ENCODE results near the gene PDS5A.
"Not testable (repeated sequence)": the region's sequence is repeated elsewhere in the genome, so short reads cannot be mapped to it uniquely, and the experiment has no call there.

The PDS5A gene

DNA sequence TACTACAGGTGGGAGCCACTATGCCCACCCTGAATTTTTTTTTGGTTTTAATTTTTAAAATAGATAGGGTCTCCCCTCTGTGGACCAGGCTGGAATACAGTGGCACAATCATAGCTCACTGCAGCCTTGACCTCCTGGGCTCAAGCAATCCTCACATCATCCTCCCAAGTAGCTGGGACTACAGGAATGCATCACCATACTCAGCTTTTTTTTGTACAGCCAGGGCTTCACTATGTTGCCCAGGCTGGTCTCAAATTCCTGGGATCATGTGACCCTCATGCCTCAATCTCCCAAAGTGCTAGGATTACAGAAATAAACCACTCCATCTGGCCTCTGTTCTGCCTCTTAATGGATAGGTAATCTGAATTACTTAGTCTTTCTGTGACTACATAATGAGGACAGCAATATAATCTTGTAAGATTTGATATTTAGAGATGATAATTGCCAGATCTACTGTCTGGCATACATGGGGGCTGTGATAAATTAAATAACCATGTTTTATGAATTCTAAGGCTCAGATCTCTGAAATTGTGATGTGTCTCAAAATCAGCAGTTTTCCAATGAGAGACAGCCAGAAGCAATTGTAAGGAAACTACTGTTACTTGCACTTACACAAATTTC is 26.7 kb downstream of the PDS5A start:
- DNase-seq: no peak

DNA sequence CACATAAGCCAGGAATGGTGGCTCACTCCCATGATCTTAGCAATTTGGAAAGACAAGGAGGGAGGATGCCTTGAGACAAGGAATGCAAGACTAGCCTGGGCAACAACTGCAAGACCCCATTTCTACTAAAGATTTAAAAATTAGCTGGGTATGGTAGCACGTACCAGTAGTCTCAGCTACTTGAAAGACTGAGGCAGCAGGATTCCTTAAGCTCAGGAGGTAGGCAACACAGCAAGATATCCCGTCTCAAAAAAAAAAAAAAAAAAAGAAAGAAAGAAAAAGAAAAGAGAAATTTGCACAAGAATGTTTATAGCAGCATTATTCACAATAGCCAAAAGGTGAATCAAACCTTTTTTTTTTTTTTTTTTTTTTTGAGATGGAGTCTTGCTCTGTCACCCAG is 29.7 kb downstream of the PDS5A start:
- DNase-seq: no peak

DNA sequence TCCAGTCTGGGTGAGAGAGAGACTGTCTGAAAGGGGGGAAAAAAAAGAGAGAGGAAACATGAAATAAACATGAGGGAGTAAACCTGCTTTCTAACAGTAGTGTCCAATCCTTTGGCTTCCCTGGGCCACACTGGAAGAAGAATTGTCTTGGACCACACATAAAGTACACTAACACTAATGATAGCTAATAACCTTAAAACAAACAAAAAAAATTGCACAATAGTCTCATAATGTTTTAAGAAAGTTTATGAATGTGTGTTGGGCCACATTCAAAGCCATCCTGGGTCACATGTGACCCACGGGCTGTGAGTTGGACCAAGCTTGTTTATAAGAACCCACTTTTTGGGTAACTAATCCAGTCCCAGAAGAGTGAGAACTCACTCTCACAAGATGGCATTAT is 30.3 kb downstream of the PDS5A start:
- no peak for DNase-seq

DNA sequence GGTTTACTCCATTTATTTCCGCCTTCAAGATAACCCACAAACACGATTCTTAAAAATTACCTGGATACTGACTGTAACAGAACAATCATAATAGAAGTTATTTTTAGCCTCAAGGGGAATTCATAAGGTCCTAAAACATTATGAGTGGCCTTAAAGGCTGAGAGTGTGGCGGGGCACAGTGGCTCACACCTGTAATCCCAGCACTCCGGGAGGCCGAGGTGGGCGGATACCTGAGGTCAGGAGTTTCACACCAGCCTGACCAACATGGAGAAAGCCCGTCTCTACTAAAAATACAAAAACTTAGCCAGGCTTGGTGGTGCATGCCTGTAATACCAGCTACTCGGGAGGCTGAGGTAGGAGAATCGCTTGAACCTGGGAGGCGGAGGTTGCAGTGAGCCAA is 33.5 kb downstream of the PDS5A start:
- DNase-seq: not testable (repeated sequence)

DNA sequence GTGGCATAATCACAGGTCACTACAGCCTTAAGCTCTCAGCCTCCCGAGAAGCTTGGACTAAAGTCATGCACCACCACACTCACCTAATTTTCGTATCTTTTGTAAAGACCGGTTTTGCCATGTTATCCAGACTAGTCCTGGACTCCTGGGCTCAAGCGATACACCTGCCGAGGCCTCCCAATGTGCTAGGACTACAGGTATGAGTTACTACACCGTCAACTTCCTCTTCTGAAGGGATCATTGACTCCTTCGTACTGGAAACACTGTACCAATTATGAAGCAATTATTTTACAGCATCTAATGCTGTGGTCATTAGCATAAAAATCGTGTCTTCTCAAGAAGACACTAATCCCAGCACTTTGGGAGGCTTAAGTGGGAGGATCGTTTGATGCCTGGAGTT is 35.2 kb downstream of the PDS5A start:
- DNase-seq: no peak

DNA sequence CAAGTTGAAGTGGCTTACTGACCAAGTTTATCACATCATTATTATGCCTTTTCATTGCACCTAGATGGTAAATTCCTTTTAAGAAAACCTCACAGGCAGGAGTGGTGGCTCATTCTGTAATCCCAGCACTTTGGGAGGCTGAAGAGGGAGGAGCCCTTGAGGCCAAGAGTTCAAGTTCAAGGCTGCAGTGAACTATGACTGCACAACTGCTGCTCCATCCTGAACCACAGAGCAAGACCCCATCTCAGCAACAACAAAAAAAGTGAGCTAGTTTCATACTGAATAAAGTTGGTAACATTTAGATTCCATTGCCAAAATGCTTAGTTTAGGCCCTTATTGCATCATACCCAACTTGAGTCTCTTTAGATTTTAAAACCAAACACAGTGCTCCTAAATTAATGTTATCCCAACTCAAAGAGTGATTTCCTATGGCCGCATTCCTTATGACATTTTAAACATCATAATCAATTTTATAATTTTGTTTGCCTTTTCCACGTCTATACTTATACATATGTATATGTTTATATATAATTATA is 36.0 kb downstream of the PDS5A start:
- no peak for DNase-seq

DNA sequence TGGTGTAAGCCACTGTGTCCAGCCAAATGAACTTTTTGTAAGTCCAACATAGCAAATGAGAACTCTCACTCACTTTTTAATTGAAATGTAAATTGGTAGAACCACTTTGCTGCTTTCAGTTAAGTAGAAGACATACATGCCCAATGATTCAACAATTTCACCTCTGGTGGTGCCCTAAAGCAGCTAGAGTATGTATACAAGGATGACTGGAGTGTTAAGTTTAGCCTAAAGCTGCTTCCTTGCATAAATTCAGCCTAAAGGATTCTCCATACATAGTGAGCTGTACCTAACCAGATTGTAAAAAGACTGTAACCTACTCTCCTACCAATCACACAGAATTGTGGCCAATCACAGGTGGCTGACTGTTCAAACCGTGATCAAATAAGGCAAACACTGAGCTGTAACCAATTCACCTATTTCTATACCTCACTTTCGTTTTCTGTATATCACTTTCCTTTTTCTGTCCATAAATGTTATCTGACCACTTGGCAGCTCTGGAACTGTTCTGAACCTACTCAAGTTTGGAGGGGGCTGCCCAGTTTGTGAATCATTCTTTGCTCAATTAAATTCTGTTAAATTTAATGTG is 39.9 kb downstream of the PDS5A start:
- no peak for DNase-seq

DNA sequence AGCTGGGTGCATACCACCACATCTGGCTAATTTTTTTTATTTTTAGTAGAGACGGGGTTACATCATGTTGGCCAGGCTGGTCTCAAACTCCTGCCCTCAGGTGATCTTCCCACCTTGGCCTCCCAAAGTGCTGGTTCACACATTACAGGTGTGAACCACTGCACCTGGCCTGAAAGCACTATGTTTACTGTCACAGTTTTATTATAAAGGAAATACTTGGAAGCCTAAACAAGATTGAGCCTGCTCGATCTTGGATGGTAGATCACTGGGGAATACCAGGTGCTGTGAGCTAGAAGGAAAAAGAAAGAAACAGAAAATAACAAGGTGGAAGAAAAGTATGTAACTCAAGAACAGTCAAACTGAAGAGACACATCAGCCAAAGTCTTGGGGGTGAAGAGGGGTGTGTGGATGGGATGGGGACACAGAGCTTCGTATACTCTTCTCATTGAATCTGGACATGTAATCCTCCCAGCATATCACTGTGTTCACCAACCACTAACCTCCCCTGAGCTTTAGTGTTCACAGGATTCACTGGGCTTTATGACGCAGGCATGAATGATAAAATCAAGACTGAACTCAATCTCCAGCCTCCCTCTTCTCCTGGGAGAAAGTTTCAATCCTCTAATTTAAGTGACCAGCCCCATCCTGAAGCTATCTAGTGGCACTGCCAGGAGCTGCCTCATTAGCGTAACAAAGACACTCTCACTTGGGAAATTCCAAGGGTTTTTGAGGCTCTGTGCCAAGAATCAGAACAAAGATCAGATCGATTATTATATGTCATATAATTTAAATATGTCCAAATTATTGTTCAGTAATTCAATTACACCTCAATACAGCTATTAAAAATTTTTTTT is 40.9 kb downstream of the PDS5A start:
- DNase-seq: no peak

DNA sequence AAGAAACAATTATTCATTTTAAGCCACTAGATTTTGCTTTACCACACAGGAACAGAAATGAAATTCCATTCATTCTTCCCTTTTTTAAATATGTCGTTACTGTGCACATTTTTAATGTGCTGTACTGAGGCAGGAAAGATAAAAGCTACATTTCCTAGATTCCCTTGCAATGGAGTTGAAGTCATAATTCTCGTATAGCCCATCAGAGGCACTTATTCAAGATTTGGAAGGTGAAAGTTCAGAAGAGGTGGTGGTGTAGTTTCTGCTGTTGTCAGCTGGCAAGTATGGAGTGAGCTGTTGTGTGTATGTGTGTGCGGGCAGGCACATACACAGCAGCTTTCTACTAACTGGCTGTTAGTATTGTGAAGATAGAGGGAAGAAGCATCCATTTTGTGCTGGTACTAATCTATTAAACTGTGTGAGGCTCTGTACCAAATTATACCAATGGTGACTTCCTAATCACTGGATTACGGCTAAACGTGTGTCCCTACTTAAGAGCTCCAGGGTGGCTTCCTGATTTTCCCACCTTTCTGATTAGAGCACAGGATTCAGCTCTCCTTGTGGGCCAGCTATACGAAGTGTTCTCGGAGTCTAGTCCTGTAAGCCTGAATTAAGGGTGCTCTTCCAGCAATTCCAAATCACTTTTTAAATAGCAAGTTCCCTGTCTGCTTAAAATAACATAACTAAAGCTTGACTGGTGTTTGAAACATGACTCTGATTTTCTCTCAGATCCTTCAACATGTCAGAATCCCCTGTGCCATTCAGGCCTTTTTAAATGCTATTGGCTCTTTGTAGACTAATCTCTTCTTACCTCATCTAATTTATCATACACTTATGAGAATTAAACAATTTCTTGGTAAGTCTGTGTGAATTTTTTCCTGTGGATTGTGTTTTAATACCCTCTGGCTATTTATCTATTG is 43.8 kb downstream of the PDS5A start:
- no peak for DNase-seq

DNA sequence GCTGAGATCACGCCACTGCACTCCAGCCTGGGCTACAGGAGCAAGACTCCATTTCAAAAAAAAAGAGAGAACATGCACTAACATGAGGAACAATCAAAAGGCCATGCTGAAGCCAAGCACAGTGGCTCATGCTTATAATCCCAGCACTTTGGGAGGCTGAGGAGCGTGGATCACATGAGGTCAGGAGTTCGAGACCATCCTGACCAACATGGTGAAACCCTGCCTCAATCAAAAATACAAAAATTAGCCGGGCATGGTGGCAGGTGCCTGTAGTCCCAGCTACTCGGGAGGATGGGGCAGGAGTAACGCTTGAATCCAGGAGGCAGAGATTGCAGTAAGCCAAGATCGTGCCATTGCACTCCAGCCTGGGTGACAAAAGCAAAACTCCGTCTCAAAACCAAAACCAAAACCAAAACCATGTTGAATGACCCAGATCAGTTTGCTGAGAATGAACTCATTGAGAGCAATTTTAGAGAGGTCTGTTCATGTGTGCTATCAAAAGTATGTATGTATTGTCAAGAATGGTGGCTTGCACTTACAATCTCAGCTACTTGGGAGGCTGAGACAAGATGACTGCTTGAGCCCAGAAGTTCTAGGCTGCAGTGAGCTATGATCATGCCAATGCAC is 44.8 kb downstream of the PDS5A start:
- DNase-seq: no peak

DNA sequence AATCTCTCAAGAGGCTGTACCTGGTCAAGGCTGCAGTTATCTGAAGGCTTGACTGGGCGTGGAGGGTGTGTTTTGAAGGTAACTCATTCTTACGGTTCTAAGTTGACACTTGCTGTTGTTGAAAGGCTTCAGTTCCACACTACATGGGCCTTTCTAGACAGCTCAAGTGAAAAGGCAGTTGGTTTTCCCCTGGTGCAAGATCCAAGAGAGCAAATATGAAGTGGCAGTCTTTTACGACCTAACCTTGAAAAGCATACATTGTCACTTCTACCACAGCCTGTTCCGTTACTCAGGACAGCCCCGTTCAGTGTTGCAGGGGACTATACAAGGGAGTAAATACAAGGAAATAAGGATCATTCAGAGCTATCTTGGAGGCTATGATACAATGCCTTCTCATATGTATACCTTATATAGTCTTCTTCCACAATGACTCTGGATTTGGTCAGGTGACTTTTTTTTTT is 46.2 kb downstream of the PDS5A start:
- no peak for DNase-seq

DNA sequence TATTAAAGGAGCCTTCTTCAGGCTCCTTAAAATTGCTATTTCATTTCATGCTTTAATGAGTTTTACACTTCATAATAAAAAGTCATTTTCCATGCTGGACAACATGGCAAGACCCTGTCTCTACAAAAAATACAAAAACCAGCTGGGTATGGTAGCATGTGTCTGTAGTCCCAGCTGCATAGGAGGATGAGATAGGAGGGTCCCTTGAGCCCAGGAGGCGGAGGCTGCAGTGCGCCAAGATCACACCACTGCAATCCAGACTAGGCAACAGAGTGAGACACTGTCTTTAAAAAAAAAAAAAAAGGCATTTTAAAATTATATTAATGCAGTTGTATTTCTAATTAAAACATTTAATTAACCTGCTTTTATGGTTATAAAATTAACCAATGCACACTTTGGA is 49.2 kb downstream of the PDS5A start:
- DNase-seq: no peak

DNA sequence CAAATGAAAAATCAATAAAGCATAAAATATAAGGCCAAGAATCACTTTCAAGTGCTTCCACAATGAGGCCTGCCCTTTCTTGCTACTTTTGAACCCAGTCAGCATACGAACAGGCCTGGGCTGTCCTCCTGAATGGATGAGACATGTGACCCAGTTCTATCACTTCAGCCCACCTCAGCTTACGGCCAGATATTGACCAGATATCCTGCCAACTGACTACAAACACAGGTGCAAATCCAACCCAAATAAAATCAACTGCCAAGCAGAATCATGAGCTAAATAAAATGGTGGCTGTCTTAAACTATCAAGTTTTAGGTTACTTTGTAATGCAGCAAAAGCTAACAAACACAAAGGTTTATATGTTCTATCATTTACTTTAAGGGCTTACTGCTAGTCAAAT is 53.7 kb downstream of the PDS5A start:
- no peak for DNase-seq

DNA sequence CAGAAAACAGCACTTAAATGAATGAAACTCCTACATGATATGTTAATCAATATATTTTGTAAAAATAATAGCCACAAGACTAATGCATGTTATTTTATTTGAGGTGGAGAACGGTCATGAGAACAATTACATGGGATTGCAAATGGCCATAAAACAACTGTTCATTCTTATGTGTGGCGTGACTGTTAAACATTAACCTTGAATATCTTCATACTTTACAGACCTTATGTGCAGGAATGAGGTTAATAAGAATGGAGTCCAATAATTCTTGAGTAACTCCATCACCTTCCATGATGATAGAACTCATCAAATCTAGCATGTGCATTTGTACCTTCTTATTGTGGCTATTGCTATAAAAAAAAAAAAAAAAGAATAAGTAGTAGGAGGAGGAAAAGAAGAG is 55.3 kb downstream of the PDS5A start:
- no peak for DNase-seq

DNA sequence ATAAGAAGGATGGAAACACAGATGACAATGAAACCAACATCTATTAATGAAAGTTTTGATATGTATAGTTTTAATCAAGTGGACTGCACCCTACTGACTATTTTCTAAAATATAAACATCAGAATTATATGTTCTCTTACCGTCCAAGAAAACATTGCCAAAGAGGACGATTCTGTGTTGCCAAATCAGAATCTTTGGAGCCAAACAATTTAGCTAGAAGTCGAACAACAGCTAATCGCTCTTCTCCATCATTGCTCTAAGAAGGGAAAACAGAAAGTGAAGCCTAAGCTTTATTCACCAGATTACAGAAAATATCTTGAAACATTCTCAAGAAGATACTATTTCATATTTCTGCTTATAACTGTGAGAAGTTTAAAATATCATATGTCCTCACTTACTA is 64.2 kb downstream of the PDS5A start:
- no peak for DNase-seq

DNA sequence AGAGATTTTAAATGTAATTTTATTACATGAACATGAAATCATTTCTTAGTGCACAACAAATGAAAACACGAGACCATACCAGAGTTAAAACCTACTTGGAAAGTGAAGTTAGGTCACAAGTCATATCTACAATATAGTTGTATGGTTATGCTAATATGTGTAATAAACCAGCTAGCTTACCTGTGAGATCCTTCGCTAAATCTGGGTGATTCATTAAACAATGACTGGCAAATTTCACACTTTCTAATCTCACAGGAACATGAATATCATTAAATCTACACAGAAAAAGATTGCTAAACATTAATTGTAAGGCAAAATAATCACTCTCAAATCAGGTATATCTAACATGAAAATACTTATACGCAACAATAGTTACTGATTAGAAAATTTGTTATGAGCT is 67.6 kb downstream of the PDS5A start:
- no peak for DNase-seq

DNA sequence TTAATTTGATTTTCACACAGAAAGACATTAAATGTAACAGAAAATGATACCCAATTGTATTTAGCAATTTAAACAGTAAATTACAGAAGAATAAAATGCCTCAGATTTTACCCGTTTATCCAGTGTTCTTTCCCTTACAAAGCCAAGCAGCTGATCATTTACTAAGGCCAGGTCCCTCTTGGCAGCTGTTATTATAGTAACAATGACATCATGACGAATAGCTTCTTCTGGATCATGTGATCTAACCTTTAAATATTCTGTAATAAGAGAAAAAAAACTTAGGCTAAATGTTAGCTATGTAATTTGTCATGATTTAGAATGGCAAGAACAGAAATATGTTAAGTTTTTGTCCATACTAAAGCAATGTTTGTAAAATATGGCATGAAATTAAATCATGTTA is 69.4 kb downstream of the PDS5A start:
- no peak for DNase-seq

DNA sequence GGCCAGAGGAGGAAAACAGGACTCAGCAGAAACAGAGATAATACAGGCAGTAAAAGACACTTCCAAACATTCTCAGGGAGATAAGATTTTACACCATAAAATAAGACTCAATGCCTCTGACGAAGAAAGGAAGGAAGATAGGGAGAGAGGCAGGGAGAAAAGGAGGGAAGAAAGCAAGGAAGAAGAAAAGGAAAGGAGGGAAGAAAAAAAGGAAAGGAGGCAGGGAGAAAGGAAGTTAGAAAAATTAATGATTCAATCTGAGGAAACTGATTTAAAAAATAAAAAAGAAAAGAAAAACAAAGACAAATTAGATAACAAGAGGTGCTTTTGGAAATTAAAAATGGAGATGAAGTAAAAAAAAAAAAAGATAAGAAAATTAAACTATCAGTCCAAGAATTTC is 72.1 kb downstream of the PDS5A start:
- no peak for DNase-seq

DNA sequence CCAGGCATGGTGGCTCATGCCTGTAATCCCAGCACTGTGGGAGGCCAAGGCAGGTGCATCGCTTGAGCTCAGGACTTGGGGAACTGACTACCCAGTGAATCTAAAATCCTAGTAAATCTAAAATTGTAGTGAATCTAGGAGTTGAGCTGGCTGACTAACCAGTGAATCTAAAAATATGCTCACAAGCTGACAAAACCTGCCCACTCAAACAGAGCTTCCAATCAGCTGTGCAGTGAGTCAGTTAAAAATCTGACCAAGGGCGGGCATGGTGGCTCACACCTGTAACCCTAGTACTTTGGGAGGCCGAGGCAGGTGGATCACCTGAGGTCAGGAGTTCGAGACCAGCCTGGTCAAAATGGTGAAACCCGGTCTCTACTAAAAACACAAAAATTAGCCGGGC is 72.7 kb downstream of the PDS5A start:
- not testable (repeated sequence) for DNase-seq

DNA sequence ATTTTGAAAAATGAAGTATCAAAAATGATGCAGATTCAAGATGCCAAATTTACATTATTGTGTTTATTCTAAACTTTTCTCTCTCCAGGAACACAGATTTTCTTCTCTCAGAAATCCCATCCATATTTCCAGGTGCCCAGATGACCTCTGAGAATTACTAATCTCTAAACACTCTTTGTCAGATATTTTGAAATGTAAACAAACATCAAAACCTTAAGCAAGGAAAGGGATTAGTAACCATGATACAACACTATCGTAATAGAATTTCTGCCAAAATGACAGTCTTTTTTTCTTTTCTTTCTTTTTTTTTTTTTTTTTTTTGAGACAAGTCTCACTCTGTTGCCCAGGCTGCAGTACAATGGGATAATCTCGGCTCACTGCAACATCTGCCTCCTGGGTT is 76.7 kb downstream of the PDS5A start:
- no peak for DNase-seq

DNA sequence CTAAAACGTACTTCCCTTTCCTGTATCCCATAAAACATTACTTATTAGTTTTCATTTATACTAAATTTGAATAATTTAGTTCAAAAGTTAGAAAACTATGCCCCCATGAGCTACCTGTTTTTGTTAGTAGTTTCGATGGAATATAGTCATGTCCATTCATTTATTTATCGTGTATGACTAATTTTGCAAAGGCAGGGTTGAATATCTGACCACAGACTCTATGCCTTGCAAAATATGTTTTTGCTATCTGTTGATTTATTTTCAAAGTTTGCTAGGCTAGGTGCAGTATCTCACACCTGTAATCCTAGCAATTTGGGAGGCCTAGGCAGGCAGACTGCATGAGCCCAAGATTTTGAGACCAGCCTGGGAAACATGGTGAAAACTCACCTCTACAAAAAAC is 78.4 kb downstream of the PDS5A start:
- DNase-seq: no peak

DNA sequence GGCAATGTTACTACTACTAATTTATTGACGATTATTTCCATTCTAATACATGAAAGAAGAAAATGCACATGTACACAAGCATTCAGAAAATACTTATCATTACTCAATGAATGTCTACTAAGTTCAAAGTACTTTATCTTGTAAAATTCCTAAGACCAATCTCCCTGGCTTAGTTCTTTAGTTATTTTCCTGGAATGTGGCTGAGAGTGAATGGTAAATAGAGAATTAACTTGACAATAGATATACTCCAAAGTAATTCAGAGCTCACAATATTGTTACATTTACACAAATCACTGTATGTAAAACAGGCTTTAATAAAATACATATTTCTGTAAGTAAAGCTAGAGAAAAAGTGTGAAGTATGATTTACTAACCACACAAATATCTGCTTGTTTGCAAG is 79.7 kb downstream of the PDS5A start:
- no peak for DNase-seq

DNA sequence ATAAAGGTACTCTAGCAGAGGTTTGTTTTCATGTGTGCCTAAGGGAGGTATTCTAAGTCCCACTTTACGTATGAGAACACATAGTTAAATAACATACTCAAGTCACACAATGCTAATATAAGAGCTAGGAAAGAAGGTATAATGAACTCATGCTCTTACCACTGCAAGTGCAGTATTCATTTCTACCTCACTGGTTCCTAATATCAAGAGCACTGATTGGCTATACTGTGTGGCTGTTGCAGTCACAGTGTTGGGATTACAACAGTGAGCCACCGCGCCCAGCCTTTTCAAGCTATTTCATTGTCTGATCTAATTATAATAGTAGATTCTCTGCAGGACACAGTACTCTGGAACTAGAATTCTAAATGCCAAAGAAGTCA is 84.0 kb downstream of the PDS5A start:
- no peak for DNase-seq

Data from NCI-H187 (cell line).